ENCODE data around the gene HNRNPDL.
A peak's percentile ranks its signal among the peaks of the same experiment; 100 is the strongest.

The HNRNPDL gene

DNA sequence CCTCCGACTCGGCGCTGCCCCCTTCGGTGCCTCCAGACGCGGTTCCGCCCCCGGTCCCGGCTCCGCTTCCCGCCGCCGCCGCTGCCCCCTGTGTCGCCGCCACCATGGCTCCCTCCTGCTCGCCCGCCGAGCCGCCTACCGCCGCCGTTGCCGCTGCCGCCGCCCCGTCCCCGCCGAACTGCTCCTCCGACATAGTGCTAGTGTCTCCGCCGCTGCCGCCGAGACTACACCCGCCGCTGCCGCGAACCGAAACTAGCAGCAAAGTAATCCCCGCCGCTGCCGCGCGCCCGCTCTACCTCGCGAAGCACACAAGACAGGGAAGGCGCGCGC lies 56.8 kb downstream of the HNRNPDL start:
- H3K9me3 ChIP-seq (ENCODE audit: control insufficient read depth, insufficient read depth, low read length): no peaks in the 10 kb centered on the region
- H3K27me3 ChIP-seq (ENCODE audit: control insufficient read depth, insufficient read depth, low read length): no peaks in the 10 kb centered on the region
- no peaks in the 10 kb centered on the region for H3K36me3 ChIP-seq (ENCODE audit: control insufficient read depth, insufficient read depth, low read length)
- H3K27ac ChIP-seq (ENCODE audit: low read length): no peak overlapping the region
- H3K4me3 ChIP-seq (ENCODE audit: low read length): peak overlapping the region; percentile 88
- whole genome bisulfite sequencing (ENCODE audit: insufficient coverage, insufficient read length): no CpG with 5 or more reads among the region's 50 CpGs
- DNase-seq (ENCODE audit: low read depth, low spot score): no peak
- H3K4me1 ChIP-seq (ENCODE audit: control insufficient read depth, insufficient read depth, low read length): no peaks in the 10 kb centered on the region

Measured in iPS DF 6.9 (cell line).